T follicular helper cell (primary cell): ENCODE data around the gene IL19.
A peak's percentile ranks its signal among the peaks of the same experiment; 100 is the strongest.
"Not testable (repeated sequence)": the region's sequence is repeated elsewhere in the genome, so short reads cannot be mapped to it uniquely, and the experiment has no call there.

Source experiments
- DNase-seq: peaks from one replicate; pipeline ENCODE4 v3.0.0-alpha.2; 2020; ENCODE audit warnings: low read depth

Gene IL19

DNA sequence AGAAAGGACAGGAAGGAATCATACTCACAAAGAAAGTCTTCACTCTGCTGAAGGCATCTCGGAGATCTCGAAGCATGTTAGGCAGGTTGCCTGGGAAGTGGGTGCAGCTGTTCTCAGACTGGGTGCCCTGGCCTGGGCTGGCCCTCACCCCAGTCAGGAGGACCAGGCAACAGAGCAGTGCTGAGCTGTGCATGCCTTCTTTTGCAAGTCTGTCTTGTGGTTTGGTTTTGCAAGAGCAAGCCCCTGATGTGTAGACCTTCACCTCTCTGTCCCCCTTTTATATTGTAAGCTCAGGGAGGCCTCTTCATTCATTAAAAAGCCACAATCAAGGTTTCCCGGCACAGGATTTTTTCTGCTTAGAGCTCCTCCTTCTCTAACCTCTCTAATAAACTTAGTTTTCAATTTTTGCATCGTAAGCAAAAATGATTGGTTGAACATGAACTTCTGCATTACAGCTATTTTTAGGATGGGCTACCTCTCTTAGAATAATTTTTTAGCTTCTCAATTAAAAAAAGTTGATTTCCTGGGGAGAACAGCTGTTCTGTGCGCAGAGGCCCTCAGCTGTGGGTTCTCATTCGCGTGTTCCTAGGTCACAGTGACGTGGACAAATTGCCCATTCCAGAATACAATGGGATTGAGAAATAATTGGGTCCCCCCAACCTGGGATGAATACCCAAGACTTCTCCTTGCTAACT is 1.8 kb downstream of the IL19 start, which contains the start of gene IL10:
IL10 (minus strand) TSS at position 252 of the 695 bp plus-strand sequence; CDS start at position 193, 59 bp downstream.
- DNase-seq = no peak

DNA sequence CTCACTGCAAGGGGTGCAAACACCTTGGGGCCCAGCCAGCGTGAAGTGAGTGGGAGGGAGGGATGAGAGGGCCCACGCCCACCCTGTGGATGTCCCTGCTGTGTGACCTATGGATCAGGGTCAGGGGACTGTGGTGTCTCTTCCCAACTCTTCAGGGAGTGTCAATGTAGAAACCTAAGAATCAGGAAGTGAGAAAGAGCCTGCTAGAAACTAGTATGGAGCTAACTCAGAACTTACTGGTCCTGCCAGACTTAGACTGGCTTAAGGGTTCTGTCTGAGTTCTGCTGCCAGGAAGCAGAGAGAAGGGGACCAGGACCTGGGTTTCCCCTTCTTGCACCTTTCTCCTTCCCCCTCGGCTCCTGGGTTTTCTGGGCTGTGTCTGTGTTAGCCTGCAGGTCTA is 3.5 kb downstream of the IL19 start:
- no peak for DNase-seq

DNA sequence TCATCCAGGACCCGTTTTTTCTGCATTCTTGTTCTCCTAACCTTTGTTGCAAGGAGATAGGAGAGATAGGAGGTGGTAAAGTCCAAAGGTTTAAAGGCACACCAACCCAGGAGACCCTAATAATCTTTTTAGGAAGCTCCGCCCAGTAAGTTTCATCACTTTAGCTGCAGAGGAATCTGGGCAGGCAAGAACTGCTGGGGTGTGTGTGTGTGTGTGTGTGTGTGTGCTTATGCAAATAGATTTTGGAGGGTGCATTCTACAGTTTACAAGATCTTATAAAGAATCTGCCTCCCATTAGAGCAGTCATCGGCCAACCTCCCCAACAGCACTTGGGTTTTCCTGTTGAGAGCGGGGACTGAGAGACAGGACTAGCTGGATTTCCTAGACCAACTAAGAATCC is 5.7 kb downstream of the IL19 start:
- no peak for DNase-seq

DNA sequence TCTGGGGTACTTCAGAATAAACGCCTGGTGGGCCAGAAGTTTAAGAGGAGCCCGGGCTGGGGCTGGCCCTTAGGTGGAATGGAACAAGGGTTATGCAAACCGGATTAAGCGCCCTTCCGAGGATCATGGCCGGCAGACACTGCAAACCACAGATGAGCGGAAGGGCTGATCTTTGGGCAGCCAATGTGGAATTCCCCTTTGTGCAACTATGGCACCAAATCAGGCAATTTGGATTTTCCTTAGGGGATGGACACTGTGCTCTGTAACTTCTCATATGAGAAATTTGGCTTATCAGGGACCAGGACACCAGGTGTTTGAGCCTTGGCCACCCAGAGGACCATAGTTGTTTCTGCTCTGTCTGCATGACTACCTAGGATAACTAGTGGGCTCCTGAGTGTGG is 7.5 kb downstream of the IL19 start:
- DNase-seq = no peak

DNA sequence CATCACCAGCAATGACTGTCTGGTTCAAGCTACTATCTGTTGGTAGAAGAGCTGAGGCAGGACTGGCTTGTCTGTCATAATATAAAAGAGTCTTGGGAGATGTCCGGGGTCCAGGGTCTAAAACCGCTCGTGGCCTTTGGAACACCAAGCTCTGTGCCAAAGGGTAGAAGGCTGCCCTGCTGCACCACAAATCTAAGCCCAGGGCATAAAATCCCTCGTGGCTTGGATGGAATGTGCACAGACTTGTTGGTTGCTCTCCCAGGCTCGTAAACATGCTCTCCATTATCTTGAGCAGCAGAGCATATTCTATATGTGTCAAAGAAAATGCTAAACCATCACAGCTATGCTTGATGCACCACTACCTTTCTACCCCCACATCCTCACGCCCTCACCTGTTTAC is 8.3 kb downstream of the IL19 start:
- not testable (repeated sequence) for DNase-seq

DNA sequence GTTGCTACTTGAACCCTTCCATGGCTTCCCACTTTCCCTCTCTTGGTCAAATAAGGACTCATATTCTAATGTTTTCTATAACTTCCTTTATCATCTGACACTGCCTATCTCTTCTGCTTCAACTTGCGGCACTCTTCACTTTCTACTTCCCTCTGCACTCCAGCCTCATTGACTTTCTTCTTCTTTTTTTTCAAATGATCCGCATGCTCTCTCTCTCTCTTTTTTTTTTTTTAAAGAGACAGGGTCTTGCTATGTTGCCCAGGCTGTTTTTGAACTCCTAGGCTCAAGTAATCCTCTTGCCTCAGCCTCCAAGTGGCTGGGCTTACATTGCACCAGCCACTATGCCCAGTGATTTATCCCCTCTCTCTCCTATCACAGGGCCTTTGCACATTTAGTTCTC is 9.1 kb downstream of the IL19 start:
- no peak for DNase-seq

DNA sequence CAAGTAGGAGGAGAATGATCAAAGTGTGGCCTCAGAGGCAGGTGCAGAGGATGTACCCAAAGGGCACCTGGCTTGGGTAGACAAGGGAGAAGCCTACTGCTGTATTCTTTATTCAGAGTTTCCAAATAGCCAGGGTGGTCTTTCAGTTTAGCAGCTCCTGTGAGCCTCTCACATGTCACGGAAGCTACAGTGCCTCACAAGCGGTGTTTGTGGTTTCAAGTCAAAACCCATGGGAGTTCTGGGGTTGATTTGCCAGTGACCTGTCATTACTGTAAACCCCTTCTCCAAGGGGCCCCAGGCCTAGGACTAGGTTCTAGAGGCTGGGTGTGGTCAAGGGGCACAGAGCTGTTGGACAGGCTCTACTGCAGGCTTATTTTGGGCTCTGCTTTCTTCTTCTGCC is 11.9 kb downstream of the IL19 start:
- DNase-seq = no peak

DNA sequence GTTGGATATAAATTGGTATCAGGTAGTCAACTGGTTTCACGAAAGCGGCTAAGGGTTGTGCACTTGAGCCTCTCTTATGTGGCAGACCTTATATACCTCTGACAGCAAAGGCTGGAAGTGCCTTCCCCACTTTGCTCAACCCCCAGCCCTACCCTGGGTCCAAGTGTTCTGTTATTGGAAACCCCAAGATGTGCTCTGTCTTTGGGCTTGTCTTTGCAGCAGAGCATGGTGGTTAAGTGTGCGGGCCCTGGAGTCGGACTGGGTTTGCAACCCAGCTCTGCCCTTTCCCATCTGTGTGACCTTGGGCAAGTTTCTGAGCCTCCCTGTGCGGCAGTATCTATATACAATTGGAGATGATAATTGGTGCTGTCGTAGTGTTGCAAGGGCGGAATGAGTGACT is 12.9 kb downstream of the IL19 start:
- no peak for DNase-seq

DNA sequence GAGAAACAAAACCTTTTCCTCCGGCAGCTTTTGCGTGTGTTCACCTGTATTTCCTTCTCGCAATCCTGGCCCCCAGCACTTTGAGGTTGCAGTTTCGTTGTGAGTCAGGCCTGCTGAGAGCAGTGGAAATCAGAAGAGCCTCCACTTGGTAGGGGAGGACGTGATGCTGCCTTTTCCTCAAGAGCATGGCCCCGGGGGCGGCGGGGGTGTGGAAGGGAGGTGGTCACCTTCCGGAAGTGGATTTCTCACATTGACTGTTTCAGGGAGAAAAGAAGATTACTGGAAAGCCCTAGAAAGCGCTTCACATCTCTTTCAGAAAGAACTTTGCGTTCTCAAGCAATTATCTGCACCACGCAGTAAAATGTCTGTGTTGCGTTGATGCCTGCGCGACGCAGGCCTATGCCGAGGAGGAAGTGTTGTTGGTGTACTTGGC is 13.9 kb downstream of the IL19 start:
- peak; percentile 31 for DNase-seq

DNA sequence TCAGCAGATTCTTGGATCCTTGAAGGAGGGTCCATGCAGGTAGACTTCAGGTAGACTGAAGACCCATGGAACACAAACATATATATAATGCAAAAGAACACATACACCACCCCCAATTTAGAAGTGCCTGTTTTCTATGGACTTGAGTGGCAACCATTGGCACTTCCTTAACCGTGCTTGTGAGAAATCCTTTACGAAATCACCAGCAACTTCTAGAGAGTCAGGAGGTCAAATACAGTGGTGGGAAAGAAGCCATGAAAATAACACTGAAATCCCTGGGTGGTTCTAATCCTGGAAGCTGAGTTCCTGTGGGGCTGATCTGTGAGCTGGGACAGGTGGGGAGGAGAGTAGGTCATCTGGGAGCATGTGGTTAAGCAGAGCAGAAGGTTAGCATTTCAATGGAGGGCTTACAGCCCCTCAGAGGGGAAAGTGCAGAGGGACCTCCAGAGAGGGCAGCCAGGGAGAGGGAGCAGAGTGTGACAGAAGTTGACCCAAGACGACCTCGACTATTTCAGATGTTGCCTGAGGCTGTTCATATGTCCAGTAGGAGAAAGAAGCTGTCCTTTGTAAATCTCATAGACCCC is 14.7 kb downstream of the IL19 start:
- DNase-seq = no peak

DNA sequence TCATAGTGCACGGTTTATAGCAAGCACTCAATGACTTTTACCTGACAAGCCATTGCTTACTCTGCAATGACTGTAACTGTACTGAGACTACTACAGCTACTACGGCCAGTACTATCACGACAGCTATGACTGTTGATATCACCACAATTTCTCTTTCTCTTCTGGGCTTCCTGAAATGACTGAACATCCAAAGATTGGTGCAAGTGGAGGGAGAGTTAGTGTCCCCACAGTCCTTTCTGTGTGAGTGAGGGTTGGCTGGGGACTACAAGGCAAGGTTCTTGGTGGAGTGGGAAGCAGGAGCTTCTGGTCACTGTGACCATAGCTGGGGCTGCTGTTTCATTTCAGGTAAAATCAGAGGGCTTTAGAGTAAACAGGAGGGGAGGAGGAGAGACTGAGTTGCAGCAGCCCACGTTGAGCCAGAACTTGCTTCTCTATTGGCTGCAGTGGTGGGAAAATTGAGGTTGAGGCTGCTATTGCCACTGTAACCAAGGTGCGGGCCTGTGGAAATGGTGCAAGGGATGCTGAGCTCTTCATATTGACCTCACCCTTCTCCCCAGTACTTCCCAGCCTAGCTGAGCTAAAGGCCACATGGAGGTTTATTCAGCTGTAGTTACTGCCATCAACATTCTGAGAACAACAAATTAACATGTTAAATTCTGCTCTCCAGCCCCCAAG is 15.8 kb downstream of the IL19 start:
- DNase-seq = no peak

DNA sequence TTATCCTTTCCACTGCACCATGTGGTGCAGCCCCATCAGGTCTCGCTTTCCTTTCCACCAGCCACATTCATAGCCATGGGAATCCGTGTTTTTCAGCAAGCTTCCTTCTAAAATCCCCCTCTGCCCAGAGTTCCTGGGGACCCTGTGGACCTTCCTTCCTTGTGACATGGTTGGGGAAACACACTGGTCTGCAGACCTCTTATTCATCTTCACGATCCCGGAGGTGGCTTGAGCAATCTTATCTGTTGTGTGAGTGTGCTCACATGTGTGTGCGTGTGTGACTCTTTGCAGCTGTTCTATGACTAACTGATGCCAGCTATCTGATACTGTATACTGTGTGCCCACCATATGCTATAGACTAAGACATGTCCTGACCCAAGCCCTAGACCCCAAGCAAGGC is 17.3 kb downstream of the IL19 start:
- DNase-seq = no peak

DNA sequence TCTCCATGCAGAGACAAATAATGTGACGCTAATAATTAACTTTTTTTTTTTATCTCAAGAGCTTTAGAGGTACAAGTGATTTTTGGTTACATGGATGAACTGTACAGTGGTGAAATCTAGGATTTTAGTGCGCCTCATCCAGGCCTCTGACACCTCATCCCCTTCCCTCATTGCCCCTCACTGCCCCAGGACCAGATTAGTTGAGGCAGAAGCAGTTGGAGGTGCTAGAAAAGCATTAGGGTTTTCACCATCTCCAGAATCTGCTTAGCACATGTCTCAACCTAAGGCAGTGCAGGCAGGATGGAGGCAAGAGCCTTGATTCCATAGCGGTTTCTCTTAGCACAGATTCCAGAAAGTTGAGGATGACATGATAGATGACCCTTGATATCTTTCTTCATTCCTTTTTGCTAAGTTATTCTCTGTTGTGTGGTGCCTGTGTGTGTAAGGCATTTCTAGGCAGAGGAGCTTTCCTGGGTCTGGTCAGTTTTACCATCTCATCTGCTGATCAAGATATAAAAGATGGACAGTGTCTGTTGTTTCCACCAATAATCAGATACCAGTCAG is 18.0 kb downstream of the IL19 start:
- no peak for DNase-seq

DNA sequence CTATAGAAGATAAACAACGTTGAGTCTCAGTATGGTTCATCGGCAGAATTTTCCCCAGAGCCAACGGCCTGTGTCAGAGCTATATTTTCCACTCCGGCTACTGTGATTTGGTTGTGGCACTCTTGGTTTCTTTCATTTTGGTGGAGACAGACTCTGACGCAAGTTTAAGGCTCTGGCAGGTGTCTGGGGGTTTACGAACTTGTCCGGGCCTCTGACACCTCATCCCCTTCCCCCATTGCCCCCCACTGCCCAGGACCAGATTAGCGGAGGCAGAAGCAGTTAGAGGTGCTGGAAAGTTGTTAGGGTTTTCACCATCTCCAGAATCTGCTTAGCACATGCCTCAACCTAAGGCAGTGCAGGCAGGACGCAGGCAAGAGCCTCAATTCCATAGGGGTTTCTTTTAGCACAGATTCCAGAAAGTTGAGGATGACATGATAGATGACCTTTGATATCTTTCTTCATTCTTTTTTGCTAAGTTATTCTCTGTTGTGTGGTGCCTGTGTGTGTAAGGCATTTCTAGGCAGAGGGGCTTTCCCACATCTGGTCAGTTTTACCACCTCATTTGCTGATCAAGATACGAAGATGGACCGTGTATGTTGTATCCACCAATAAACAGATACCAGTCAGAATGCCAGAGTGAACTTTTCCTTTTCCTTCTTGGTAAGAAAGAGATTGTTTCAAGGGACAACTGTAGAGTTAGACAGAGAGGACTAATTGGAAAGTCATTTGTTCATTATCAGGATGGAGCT is 20.1 kb downstream of the IL19 start:
- no peak for DNase-seq

DNA sequence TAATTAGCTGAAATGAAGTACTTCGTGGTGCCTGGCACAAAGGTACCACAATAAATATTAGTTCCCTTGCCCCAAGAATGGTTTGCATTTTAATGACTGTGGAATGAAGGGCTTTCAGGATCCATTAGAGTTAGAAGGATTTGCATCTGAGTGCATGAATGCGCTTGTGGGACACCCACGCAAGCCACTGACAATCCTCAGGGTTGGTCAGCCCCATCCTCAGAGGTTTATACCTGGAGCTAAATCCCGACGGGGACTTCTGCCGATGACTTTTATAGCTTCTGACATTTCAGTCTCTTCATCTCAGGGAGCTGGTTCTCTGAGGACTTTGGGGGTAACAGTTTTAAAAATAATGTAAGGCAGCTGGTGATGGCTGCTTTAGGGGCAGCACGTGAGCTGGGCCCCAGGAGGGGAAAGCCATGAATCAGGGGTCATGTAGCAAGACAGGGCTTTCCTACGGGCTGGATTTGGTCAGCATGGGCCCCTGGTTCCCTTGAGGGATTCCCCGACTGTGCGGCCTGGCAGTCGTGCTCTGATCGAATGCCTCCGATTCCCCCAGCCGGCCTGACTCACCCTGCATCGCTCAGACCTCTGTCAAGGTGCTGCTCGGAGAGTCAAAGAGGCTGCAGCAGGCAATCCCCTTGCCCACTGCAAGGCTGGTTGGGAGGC is 22.5 kb downstream of the IL19 start:
- DNase-seq = no peak

DNA sequence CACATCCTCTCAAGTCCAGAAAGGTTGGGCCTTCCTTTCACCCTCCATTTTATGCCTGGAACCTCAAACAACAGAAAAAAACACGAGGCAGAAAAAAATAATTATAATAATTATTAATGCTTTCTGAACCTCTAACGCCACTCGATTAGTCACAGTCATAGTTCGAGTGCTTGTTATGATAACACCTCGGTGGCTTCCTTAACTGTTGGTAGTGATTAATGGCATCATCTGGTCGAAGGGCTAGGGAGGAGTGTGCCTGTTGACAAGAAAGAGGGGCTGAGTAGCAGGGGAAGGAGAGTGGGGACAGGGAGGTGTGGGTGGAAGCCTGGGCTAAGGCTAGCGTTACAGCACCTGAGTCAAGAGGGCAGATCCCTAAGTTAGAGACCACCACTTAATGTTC is 23.0 kb downstream of the IL19 start:
- no peak for DNase-seq

DNA sequence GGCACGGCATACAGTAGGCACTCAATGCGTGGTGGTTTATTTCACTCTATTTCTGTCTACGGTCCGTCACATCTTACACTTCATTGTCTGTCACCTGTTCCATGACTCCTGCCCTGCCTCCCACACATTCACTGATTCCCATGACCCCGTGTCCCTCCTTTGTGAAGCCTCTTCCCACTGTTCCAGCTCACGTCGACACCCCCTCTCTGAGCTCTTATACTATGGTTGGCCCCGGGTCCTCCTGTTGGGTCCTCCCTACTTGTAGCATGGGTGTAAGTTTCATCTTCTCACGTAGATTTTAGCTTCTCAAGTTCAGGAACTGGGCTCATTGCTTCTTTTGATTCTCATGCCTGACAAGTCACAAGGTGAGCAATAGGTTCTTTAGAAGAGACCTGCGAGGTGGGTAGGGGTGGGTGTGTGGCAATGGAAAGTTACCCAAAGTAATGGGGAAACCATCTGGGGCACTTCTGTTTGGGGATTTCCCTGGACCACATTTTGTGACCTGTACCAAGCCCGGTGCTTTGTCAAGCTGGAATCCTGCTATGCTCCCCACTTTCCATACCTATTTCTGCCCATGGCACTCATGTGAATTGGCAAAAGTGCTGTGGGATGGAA is 23.8 kb downstream of the IL19 start:
- DNase-seq = no peak

DNA sequence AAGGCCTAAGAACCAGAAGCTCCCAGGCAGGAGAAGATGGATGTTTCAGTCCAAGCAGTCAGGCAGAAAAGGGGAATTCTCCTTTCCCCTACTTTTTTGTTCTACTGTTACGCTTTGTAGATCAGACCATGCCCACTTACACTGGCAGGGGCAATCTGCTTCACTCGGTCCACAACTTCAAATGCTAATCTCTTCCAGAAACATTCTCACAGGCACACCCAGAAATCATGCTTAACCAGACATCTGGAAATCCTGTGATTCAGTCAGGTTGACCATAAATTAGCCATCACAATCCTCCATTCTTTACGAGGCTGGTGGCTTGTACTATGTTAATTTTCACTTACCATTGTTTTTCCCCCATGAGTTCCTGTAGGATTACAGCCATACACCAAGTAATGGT is 25.5 kb downstream of the IL19 start:
- DNase-seq = no peak

DNA sequence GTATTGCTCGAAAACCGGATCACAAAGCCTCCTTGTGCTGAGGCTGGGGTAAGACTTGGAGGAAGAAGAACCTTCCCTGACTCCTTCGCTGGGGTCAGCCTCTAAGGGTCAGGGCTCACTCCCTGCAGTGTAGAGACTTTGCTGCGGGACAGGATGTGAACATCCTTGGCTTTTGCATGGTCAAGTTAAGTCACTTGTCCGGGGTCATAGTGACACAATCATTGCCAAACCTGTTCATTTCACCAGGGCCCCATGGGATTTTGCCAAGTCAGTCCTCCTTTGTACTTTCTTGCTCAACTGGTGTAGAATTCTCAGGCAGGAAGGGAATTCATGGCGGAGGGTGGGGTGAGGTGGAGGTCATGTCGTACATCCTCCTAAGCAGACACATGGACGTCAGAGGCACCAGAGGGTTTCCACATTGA is 26.4 kb downstream of the IL19 start:
- no peak for DNase-seq

DNA sequence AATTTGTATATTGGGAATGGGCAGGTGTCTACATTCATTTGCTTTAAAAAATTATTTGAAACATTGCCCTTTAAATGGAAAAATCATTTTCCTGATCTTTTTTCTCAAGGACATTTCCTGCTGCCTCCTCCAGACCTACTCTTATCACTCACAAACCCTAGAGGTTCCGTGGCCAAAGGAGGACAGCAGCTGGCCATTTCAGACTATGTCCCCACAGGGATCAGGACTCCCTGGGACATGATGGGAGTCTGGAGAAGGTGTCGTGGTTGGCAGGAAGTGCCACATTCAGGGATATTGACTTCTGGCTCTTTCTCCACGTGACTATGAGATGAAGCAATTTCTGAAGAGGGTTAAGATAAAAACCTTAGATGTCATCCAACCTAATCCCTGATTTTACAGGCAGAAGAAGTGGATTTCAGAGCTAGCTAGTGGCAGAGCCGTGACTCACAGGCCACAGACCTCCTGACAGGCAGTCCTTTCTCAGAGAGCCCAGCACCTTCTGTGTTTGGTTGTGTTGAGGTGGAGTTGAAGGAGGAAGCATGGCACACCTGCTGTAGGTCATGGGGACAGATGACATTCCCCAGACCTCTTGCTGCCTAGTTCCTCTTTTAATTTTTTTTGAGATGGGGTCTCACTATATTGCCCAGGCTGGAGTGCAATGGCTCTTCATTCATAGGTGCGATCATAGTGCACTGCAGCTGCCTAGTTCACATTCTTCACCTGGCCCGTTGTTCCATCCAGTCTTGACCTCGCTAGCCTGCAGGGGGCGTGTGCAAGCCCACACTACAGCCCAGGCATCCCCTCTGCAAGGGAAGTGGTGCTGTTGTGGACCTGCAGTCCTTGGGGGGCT is 27.2 kb downstream of the IL19 start:
- DNase-seq = no peak
